Cardiac muscle cell (in vitro differentiated cells and primary cell): ENCODE results near the gene CHRNE. TPM values are rescaled to one million over a fixed set of nuclear protein-coding genes. Genes with fewer than 3 reads are reported as not detected.

Experiments
- DNase-seq, 2 donors: peaks; one replicate each; pipeline versions ENCODE4 v3.0.0 to v3.0.0-alpha.2; 2010 to 2017; ENCODE audit warnings: low read depth in 1 of 2, low spot score in 1 of 2
- H3K27ac ChIP-seq: fragments of 200-600 bp; sonication (generic); 2 replicates; pipeline ENCODE4 v1.5.1; 2016
- H3K27me3 ChIP-seq: fragments of 200-600 bp; sonication (generic); 2 replicates; pipeline ENCODE4 v1.6.0; 2016; ENCODE audit warnings: control low read depth
- H3K36me3 ChIP-seq: fragments of 200-600 bp; sonication (generic); 2 replicates; pipeline ENCODE4 v1.5.1; 2016; ENCODE audit warnings: control low read depth
- H3K4me1 ChIP-seq: fragments of 200-600 bp; sonication (generic); 2 replicates; pipeline ENCODE4 v1.8.1; 2017; ENCODE audit warnings: low read depth, mild to moderate bottlenecking, mixed run types
- H3K4me3 ChIP-seq: fragments of 200-600 bp; sonication (generic); 2 replicates; pipeline ENCODE4 v1.5.1; 2016; ENCODE audit warnings: mild to moderate bottlenecking
- H3K9me3 ChIP-seq: fragments of 200-600 bp; sonication (generic); 2 replicates; pipeline ENCODE4 v1.5.1; 2017; ENCODE audit warnings: low read depth, mild to moderate bottlenecking, control low read depth
- polyA plus RNA-seq: library from polyadenylated mRNA; unstranded; fragments of >200 nt; fragmentation: Nextera tagmentation; extraction: Ambion mirVana; gene quantifications from 2 replicates; pipeline ENCODE4 v1.2.1, GENCODE V29; 2016
- total RNA-seq: library from RNA; depleted of rRNA; stranded (reverse); fragments of >200 nt; gene quantifications from 2 replicates; pipeline ENCODE4 v1.2.3, GENCODE V29; 2016
- TF ChIP-seq, protein P1 (sequence below): IDR thresholded peaks from 2 replicates; pipeline ENCODE4 v1.5.1; 2012; ENCODE audit warnings: low read depth, mild to moderate bottlenecking, low read length

The CHRNE gene
- total and polyA plus RNA-seq, 2 experiments from 2014 or later: 1.1 to 1.5 TPM

- Histone ChIP-seq H3K4me1 (no peaks in the 10 kb centered on the region), H3K27ac (no peak overlapping the region), H3K27me3 (no peaks in the 10 kb centered on the region), H3K36me3 (peaks cover 23% of the 10 kb centered on the region), H3K9me3 (no peaks in the 10 kb centered on the region), H3K4me3 (no peak overlapping the region)
- no peak for DNase-seq
- TF ChIP-seq, protein P1, sequence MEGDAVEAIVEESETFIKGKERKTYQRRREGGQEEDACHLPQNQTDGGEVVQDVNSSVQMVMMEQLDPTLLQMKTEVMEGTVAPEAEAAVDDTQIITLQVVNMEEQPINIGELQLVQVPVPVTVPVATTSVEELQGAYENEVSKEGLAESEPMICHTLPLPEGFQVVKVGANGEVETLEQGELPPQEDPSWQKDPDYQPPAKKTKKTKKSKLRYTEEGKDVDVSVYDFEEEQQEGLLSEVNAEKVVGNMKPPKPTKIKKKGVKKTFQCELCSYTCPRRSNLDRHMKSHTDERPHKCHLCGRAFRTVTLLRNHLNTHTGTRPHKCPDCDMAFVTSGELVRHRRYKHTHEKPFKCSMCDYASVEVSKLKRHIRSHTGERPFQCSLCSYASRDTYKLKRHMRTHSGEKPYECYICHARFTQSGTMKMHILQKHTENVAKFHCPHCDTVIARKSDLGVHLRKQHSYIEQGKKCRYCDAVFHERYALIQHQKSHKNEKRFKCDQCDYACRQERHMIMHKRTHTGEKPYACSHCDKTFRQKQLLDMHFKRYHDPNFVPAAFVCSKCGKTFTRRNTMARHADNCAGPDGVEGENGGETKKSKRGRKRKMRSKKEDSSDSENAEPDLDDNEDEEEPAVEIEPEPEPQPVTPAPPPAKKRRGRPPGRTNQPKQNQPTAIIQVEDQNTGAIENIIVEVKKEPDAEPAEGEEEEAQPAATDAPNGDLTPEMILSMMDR: no peak
Measured at GRCh38 chr17:4891411-4892410, 11.2 kb downstream of the CHRNE start.

DNA sequence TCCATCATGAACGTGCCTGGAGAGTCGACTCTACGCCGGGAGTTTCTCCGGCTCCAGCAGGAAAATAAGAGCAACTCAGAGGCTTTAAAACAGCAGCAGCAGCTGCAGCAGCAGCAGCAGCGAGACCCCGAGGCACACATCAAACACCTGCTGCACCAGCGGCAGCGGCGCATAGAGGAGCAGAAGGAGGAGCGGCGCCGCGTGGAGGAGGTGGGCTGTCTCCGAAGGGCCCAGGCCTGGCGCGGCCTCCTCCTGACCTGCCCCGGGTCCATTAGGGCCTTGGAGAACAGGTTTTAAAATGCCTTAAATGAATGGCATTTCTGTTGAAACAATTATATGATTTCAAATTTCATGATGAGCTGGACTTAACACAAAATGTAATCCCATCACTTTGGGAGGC, 15.3 kb downstream of the CHRNE start:
- Histone ChIP-seq H3K4me1 (no peaks in the 10 kb centered on the region), H3K9me3 (no peaks in the 10 kb centered on the region), H3K36me3 (peaks cover 34% of the 10 kb centered on the region), H3K27ac (no peak overlapping the region), H3K27me3 (no peaks in the 10 kb centered on the region), H3K4me3 (no peak overlapping the region)
- TF ChIP-seq, protein P1: no peak
- no peak for DNase-seq

DNA sequence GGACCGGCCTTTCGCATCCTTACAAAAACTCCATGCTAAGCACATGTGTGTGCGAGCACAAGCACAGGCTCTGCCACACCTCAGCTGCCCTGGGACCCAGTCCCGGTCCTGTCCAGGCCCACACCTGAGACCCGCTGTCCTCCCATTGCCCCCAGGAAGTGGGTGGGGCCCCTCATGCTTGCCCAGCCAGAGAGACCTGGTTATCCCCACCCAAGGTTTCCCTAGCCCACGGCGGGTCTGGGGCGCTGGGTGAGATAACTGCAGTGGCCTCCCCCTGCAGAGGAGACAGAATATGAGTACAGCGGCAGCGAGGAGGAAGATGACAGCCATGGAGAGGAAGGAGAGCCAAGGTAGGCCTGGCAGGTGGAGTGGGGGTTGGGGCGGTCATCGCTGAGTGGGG, 16.1 kb downstream of the CHRNE start:
- Histone ChIP-seq H3K36me3 (peaks cover 32% of the 10 kb centered on the region), H3K9me3 (no peaks in the 10 kb centered on the region), H3K27me3 (no peaks in the 10 kb centered on the region), H3K4me1 (no peaks in the 10 kb centered on the region), H3K4me3 (no peak overlapping the region), H3K27ac (no peak overlapping the region)
- no peak for DNase-seq
- TF ChIP-seq, protein P1: no peak

- no peak overlapping the region for H3K4me3 ChIP-seq
- TF ChIP-seq, protein P1: no peak
- H3K27ac ChIP-seq: no peak overlapping the region
- no peaks in the 10 kb centered on the region for H3K27me3 ChIP-seq
- no peak for DNase-seq
- H3K36me3 ChIP-seq: peaks cover 20% of the 10 kb centered on the region
- H3K4me1 ChIP-seq: no peaks in the 10 kb centered on the region
- H3K9me3 ChIP-seq: no peaks in the 10 kb centered on the region
Measured at GRCh38 chr17:4884489-4884888, 18.4 kb downstream of the CHRNE start.

GRCh38 chr17:4881761-4882555, 20.9 kb downstream of the CHRNE start:
- Histone ChIP-seq H3K4me3 (no peak overlapping the region), H3K27ac (no peak overlapping the region), H3K27me3 (no peaks in the 10 kb centered on the region), H3K4me1 (no peaks in the 10 kb centered on the region), H3K9me3 (no peaks in the 10 kb centered on the region), H3K36me3 (peaks cover 19% of the 10 kb centered on the region)
- DNase-seq: peak; percentile 45 to 76
- TF ChIP-seq, protein P1: peak; percentile 90
